Tibial nerve (tissue), 4 donors: ENCODE data around the gene MEGF6.

ENCODE experiments used
- EP300 ChIP-seq, 2 donors: sonication (generic); formaldehyde crosslinking; IDR thresholded peaks; one replicate each; pipeline ENCODE4 v1.6.1; 2017; ENCODE audit warnings: antibody characterized with exemption in 2 of 2, mild to moderate bottlenecking in 1 of 2
- POLR2A ChIP-seq, 2 donors: fragments of 450-650 bp; IDR thresholded peaks; one replicate each; pipeline ENCODE4 v1.6.1; 2017; ENCODE audit warnings: antibody characterized with exemption in 2 of 2, mild to moderate bottlenecking in 2 of 2, moderate library complexity in 2 of 2
- TF ChIP-seq, protein P1 (sequence below), 5 experiments: fragments of 200-600 bp in 3 of 5; fragments of 450-650 bp in 2 of 5; sonication (generic) in 3 of 5; IDR thresholded peaks; one replicate each; pipeline ENCODE4 v1.5.1; 2016 to 2019; ENCODE audit warnings: antibody characterized with exemption in 5 of 5, mild to moderate bottlenecking in 3 of 5, moderate library complexity in 2 of 5

DNA sequence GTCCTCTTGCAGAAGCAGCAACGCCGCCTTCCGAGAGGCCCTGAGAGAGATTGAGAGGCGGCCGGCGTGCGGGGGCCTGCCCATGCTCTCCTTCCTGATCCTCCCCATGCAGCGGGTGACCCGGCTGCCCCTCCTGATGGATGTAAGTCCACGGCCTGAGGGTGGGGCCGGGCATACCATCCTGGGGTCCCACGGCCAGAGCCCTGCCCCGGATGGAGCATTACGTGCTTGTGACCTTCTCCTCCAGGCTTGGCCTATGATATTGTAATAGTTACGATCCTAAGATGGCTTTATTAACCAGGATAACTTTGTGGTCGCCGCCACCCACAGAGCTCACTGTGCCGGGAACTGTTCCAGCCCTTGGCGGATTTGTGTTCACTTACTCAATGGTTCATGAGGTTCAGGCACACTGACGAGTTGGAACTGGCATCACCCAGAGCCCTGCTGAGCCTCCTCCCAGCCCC, 137.9 kb downstream of the MEGF6 start:
- TF ChIP-seq, protein P1, sequence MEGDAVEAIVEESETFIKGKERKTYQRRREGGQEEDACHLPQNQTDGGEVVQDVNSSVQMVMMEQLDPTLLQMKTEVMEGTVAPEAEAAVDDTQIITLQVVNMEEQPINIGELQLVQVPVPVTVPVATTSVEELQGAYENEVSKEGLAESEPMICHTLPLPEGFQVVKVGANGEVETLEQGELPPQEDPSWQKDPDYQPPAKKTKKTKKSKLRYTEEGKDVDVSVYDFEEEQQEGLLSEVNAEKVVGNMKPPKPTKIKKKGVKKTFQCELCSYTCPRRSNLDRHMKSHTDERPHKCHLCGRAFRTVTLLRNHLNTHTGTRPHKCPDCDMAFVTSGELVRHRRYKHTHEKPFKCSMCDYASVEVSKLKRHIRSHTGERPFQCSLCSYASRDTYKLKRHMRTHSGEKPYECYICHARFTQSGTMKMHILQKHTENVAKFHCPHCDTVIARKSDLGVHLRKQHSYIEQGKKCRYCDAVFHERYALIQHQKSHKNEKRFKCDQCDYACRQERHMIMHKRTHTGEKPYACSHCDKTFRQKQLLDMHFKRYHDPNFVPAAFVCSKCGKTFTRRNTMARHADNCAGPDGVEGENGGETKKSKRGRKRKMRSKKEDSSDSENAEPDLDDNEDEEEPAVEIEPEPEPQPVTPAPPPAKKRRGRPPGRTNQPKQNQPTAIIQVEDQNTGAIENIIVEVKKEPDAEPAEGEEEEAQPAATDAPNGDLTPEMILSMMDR (IDR thresholded peaks at IDR 0.05), result no peak
- TF ChIP-seq EP300 (IDR thresholded peaks at IDR 0.05) (peak in 1 of 2 donors; percentile 26), POLR2A (IDR thresholded peaks at IDR 0.05) (no peak)
